ENCODE results near the gene SMIM5. TPM values are rescaled to one million over a fixed set of nuclear protein-coding genes. Genes with fewer than 3 reads are reported as not detected.

Gene SMIM5
- total RNA-seq, 1 experiment from 2014 or later, result 0.09 TPM

GRCh38 chr17:75615301-75615700 lies 17.9 kb upstream of the SMIM5 start:
- CTCF ChIA-PET, result interaction anchor here (0.9 to 2.9 kb wide), 2 partner anchors 18 to 203 kb away, joined by 4 to 25 read pairs; partner anchors contain the start of gene SMIM5

GRCh38 chr17:75616521-75617122 lies 16.6 kb upstream of the SMIM5 start:
- H3K36me3 Mint-ChIP-seq (ENCODE audit: insufficient read depth, unreplicated experiment), result no peaks in the 10 kb centered on the region
- CTCF ChIA-PET, result interaction anchor here (0.6 to 2.9 kb wide), 4 partner anchors 9 to 39 kb away, joined by 3 to 25 read pairs (median 3); partner anchors contain the start of gene SMIM5

More at GRCh38 chr17:75615301-75615700, 17.9 kb upstream of the SMIM5 start:
- DNase-seq (ENCODE audit: unreplicated experiment), result no peak
- POLR2A ChIA-PET, result no interaction called here
- Mint-ChIP-seq H3K36me3 (ENCODE audit: insufficient read depth, unreplicated experiment) (no peaks in the 10 kb centered on the region), H3K4me3 (ENCODE audit: unreplicated experiment) (no peak overlapping the region), H3K27ac (ENCODE audit: low read depth, unreplicated experiment) (no peak overlapping the region), H3K9me3 (ENCODE audit: unreplicated experiment) (no peaks in the 10 kb centered on the region), H3K27me3 (ENCODE audit: insufficient read depth, unreplicated experiment) (no peaks in the 10 kb centered on the region), H3K4me1 (ENCODE audit: insufficient read depth, unreplicated experiment) (peaks cover 7% of the 10 kb centered on the region)
- intact Hi-C loops (cut with micrococcal nuclease), result no loop called here
- no TSS peak for BruUV-seq (replicated peaks)
- TF ChIP-seq CTCF (IDR thresholded peaks at IDR 0.05; ENCODE audit: unreplicated experiment), result no peak

GRCh38 chr17:75617218-75617617 lies 16.0 kb upstream of the SMIM5 start:
- no peaks in the 10 kb centered on the region for H3K9me3 Mint-ChIP-seq (ENCODE audit: unreplicated experiment)
- ChIA-PET CTCF (interaction anchor here (0.6 to 2.9 kb wide), 2 partner anchors 16 to 38 kb away, joined by 3 to 25 read pairs; partner anchors contain the start of gene SMIM5), POLR2A (interaction anchor here (1.6 kb wide), 1 partner anchor 9 kb away, joined by 5 read pairs; no protein-coding TSS in a partner anchor)
- no peaks in the 10 kb centered on the region for H3K4me1 Mint-ChIP-seq (ENCODE audit: insufficient read depth, unreplicated experiment)
- H3K27me3 Mint-ChIP-seq (ENCODE audit: insufficient read depth, unreplicated experiment), result peaks cover 6% of the 10 kb centered on the region
- H3K27ac Mint-ChIP-seq (ENCODE audit: low read depth, unreplicated experiment), result no peak overlapping the region
- no peaks in the 10 kb centered on the region for H3K36me3 Mint-ChIP-seq (ENCODE audit: insufficient read depth, unreplicated experiment)
- intact Hi-C loops (cut with micrococcal nuclease), result no loop called here
- no peak overlapping the region for H3K4me3 Mint-ChIP-seq (ENCODE audit: unreplicated experiment)
- BruUV-seq (replicated peaks), result no TSS peak
- no peak for TF ChIP-seq CTCF (IDR thresholded peaks at IDR 0.05; ENCODE audit: unreplicated experiment)
- no peak for DNase-seq (ENCODE audit: unreplicated experiment)

More at GRCh38 chr17:75616521-75617122, 16.6 kb upstream of the SMIM5 start:
- Mint-ChIP-seq H3K4me1 (ENCODE audit: insufficient read depth, unreplicated experiment) (no peaks in the 10 kb centered on the region), H3K27me3 (ENCODE audit: insufficient read depth, unreplicated experiment) (no peaks in the 10 kb centered on the region), H3K4me3 (ENCODE audit: unreplicated experiment) (no peak overlapping the region), H3K27ac (ENCODE audit: low read depth, unreplicated experiment) (no peak overlapping the region), H3K9me3 (ENCODE audit: unreplicated experiment) (no peaks in the 10 kb centered on the region)
- intact Hi-C loops (cut with micrococcal nuclease), result no loop called here
- no TSS peak for BruUV-seq (replicated peaks)
- POLR2A ChIA-PET, result interaction anchor here (0.6 to 1.6 kb wide), 3 partner anchors 8 to 390 kb away, joined by 3 to 5 read pairs (median 3); no protein-coding TSS in a partner anchor
- TF ChIP-seq CTCF (IDR thresholded peaks at IDR 0.05; ENCODE audit: unreplicated experiment), result no peak
- DNase-seq (ENCODE audit: unreplicated experiment), result no peak

GRCh38 chr17:75617675-75618074 lies 15.6 kb upstream of the SMIM5 start:
- Mint-ChIP-seq H3K27me3 (ENCODE audit: insufficient read depth, unreplicated experiment) (peaks cover 10% of the 10 kb centered on the region), H3K36me3 (ENCODE audit: insufficient read depth, unreplicated experiment) (no peaks in the 10 kb centered on the region), H3K9me3 (ENCODE audit: unreplicated experiment) (no peaks in the 10 kb centered on the region), H3K4me1 (ENCODE audit: insufficient read depth, unreplicated experiment) (no peaks in the 10 kb centered on the region), H3K4me3 (ENCODE audit: unreplicated experiment) (no peak overlapping the region), H3K27ac (ENCODE audit: low read depth, unreplicated experiment) (no peak overlapping the region)
- no peak for TF ChIP-seq CTCF (IDR thresholded peaks at IDR 0.05; ENCODE audit: unreplicated experiment)
- POLR2A ChIA-PET, result interaction anchor here (1.6 kb wide), 1 partner anchor 9 kb away, joined by 5 read pairs; no protein-coding TSS in a partner anchor
- CTCF ChIA-PET, result interaction anchor here (2.9 kb wide), 1 partner anchor 16 kb away, joined by 25 read pairs; the partner anchor contains the start of gene SMIM5
- intact Hi-C loops (cut with micrococcal nuclease), result no loop called here
- BruUV-seq (replicated peaks), result no TSS peak
- no peak for DNase-seq (ENCODE audit: unreplicated experiment)

All from MCF 10A (cell line).